T-helper 9 cell (primary cell): ENCODE measurements around the gene PIGU.
"Not testable (repeated sequence)": the region's sequence is repeated elsewhere in the genome, so short reads cannot be mapped to it uniquely, and the experiment has no call there.

Source experiments
- DNase-seq: peaks from one replicate; pipeline ENCODE4 v3.0.0-alpha.2; 2020

Gene PIGU

DNA sequence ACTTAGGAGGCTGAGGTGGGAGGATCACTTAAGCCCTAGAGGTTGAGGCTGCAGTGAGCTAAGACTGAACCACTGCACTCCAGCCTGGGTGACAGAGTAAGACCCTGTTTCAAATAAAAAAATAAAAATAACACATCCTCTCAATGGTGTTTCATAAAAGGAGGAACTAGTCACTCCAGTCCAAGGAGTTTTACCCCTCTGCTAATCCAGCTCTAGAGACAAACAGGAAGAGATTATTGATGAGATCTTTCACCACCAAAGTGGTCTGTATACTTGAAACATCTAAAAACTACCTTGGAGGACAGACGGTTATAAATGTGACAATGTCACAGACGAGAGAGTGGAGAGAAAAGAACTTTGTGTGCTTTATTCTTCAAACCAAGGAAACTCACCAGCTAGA is 58.2 kb downstream of the PIGU start:
- DNase-seq: no peak

GRCh38 chr20:34616913-34617312 is 60.0 kb downstream of the PIGU start:
- not testable (repeated sequence) for DNase-seq

DNA sequence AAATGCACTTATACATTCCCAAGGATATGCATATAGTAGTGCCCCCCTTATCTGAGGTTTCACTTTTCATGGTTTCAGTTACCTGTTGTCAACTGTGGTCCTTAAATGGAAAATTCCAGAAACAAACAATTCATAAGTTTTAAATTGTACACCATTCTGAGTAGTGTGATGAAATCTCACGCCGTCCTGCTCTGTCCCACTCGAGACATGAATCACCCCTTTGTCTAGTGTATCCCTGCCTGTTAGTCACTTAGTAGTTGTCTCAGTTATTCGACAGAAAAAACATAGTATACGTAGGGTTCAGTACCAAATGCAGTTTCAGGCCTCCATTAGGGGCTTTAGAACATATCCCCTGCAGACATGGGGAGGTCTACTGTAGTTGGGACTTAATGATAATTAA is 61.4 kb downstream of the PIGU start:
- no peak for DNase-seq

DNA sequence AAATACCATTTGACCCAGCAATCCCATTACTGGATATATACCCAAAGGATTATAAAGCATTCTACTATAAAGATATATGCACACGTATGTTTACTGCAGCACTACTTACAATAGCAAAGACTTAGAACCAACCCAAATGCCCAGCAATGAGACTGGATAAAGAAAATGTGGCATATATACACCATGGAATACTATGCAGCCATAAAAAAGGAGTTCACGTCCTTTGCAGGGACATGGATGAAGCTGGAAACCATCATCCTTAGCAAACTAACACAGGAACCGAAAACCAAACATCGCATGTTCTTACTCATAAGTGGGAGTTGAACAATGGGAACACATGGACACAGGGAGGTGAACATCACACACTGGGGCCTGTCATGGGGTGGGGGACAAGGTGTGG is 64.9 kb downstream of the PIGU start:
- DNase-seq: not testable (repeated sequence)

- no peak for DNase-seq
These were observed 69.8 kb downstream of the PIGU start for GRCh38 chr20:34607066-34607465.

DNA sequence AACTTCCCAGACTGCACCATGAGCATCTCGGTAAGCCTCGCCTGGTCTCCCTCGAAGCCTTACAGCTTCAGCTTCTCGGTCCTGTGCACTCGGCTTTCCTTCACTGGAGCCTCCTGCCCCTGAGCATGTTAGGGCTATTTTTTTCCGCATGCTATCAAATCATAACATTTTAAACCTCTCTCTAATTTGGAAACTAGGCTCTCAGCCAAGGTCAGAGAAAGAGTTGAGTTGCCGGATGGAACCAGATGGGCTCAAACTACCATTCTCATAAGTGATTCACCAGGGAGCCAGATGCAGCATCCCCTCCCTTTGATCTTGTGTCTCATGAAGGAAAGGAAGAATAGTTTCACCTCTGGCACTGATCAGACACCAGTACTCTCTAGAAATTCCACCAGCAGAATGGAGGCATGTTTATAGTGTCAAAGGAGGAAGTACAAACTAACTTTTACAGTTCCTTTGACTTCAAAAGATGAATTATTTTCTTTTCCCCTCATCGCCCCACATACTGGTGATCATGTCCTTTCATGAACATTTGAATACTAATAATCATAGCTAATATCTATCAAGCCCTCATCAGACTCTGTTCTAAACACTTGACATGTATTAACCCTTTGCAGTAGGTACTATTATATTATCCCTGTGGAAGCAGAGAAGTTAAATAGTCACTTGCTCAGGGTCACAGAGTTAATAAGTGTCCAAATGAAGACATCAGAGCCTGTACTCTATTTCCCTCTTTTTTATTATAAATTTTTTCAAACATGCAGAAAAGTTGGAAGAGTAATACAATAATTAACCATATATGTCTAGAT is 71.7 kb downstream of the PIGU start:
- no peak for DNase-seq

- DNase-seq: no peak
These were observed 75.8 kb downstream of the PIGU start for GRCh38 chr20:34600892-34601653.

DNA sequence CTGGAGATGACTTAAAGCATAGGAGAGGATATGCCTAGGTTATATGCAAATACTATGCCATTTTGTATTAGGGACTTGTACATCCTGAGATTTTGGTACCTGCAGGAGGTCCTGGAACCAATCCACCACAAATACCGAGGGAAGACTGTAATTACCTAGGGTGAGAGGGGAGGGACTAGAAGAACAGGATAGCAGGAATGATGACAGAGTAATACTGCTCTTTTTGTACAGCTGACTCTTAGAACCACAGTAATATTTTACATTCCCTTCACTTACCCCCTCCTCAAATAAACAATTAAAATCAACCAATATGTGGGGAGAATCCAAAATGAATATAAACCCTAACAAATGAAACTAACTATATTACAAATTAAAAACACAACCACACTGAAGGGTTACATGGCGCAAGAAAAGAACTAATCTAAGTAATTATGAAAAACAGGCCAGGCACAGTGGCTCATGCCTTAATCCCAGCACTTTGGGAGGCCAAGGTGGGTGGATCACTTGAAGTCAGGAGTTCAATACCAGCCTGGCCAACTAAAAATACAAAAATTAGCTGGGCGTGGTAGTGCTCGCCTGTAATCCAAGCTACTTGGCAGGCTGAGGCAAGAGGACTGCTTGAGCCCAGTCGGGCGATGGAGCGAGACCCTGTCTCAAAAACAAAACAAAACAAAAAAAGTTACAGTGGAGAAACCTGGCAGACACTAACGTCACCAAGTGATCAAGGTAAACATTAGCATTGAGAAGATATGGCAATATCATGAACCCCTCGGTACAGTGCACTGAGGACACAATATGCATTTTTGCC is 81.3 kb downstream of the PIGU start:
- DNase-seq: no peak

GRCh38 chr20:34586488-34587163 is 90.3 kb downstream of the PIGU start:
- DNase-seq: no peak

DNA sequence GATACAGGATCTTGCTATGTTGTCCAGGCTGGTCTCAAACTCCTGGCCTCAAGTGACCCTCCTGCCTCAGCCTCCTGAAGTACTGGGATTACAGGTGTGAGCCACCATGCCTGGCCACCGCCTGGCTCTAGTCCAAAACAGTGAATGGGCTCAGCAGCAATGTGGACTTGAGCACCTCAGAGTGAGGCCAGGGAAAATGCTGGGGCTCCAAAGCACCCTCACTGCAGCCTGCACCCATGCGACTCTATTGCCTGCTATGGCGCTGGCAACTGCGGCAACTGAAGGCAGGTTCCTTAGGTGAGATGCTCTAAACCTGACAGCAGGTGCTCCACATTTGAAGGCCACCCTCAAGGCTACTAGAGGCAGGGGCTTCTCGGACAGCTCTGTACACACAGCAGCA is 91.9 kb downstream of the PIGU start:
- DNase-seq: no peak

GRCh38 chr20:34583544-34583943 is 93.3 kb downstream of the PIGU start:
- DNase-seq: no peak

DNA sequence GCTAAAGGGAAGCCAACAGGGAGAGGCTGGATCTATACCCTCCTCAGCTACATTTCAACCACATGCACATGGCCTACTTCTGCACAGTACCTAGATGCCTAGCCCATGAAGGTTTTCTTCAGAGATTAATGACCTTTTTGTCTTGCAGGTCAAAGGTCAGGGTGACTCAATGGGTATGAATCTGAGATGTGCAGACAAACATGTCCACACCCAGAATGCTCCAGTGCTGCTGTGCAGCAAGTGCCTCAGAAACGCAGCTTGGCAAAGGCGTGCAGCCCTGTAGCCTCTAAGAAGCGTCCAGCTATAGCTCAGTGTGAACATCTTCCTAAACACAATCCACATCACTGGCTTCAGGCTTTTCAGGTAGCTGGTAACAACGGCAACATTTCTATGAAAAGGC is 94.0 kb downstream of the PIGU start:
- DNase-seq: no peak

DNA sequence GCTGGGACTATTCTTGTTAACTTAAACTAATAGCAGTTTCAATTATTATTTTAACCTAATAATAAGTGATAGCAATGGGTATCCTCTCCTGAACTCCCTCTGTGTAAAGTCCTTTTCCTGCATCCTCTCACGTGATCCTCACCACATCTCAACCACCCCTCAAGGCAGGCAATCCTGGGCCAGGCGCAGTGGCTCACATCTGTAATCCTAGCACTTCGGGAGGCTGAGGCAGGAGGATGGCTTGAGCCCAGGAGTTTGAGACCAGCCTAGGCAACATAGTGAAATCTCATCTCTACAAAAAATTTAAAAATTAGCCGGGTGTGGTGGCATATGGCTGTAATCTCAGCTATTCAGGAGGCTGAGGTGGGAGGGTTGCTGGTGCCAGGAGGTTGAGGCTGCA is 94.7 kb downstream of the PIGU start:
- DNase-seq: no peak

GRCh38 chr20:34581341-34582184 is 95.3 kb downstream of the PIGU start:
- no peak for DNase-seq

DNA sequence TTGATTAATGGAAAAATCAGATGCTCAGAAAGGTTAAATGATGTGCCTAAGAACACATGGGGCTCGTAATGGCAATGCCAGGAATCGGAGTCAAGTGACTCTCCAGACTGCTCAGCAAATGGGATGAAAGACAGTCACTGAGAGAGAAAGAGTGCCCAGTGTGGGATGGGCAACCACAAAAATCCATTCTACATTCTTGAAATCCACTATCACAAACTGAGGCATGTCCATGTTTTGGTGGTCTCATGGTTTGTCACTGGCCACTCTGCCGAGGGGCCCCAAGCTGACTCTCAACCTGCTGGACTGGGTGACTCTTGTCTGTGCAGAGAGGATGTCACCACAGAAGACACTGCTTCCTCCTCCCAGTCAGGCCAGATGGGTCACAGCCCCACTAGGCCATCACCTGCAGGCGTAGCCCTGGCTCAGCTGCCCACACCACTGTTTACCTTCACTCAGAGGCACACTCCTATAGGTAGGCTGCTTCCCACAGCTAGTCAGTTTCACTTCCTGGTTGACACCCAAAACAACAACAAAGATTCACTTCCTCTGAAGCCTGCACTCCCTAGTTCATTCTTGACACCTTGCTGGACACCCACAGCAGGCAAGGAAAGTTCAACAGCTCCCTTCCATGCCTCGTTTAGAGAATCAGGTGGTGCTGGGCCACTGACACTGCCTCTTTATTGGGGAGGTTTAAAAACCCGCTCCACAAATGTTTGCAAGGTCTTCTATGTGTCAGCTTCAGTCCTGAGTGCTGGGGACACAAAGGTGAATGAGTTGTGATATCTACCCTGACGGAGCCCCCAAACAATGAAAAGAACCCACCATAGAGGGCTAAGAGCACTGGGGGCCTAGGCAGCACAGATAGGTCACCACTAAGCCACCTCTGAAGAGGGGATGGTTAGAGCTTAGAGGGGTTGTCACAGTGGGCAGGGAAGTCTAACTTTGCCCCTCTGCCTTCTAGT is 96.6 kb downstream of the PIGU start:
- DNase-seq: no peak

DNA sequence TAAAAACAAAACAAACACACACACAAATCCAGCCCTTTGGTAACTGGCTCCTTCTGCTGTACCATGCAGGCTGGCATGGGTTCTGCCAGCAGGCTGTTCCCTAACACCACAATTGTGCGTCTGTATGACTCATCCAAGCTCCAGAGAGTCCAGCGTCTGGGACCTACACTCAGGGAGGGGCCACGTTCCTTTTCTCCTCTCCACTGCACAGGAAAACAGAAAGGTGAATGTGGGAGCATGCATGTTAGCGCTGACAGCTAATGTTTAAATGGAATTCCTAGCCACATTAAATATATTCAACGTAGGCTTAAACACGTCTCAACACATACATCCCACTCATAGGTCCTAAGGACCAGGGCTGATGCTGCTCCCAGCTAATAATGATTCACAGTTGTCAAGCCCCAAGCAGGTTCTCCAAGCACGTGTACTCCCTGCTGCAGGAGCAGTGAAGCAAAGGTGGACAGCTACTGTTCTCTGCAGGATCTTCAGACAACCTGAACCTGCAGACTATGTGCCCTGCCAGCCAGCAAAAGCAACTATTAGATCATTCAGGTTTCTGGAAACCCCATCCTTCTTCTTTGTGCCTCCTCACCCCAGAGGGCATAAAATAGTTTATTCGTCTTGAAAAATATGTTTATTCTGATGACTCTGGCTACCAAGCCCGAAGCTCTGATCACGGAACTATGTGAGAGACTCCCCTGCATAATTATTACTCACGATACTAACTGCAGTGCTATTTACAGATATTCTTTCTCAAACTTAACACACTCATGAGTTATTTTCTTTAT is 97.5 kb downstream of the PIGU start:
- DNase-seq: no peak

GRCh38 chr20:34578521-34578920 is 98.4 kb downstream of the PIGU start:
- no peak for DNase-seq

DNA sequence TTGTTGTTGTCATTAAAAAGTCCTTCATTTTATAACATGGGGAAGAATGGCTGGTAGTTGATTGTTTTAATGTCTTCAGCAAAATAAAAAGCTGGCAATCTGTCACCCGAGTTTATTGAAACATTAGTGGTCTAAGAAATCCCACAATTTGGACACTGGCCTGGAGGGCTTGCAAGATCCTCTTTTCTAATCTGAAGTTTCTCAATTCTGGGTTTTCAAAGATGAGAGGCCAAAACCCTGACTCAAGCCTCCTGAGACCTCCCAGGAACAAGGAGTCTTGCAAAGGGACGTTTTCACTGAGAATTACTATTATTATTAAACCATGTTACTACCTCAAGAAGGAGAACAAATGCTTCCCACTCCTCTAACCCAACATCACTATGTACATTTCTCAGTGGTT is 98.9 kb downstream of the PIGU start:
- DNase-seq: no peak

GRCh38 chr20:34577061-34577460 is 99.8 kb downstream of the PIGU start:
- DNase-seq: no peak

DNA sequence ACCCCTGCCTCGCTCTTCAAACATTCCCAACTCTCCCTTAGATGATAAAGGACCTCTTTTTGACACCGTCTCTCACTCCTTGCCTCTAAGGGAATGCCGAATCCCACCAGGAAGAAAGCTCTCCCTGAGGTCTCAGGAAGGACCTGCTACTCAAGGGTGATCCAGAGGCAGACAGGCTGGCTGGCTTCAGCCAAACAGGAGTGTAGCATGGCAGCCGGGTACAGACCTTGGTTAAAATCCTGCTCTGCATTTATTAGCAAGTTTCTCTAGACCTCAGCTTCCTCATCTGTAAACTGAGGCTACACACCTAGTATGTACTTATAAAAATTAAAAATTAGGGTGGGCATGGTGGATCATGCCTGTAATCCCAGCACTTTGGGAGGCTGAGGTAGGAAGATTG is 101.1 kb downstream of the PIGU start:
- DNase-seq: no peak
